SU-DHL-6 (cell line): ENCODE results near the gene SCN3B.

ENCODE experiments used
- CTCF ChIP-seq: fragments of 200-600 bp; sonication (generic); IDR thresholded peaks from one replicate; pipeline ENCODE4 v1.5.1; 2017; ENCODE audit warnings: antibody characterized with exemption, mild to moderate bottlenecking, low read length, moderate library complexity; ENCODE audit not compliant: insufficient read depth, poor library complexity, severe bottlenecking
- EZH2phosphoT487 ChIP-seq: fragments of 200-600 bp; sonication (generic), shearing (Covaris generic); conservative IDR thresholded peaks from 2 replicates; pipeline ENCODE4 v1.6.1; 2018; ENCODE audit warnings: mild to moderate bottlenecking, antibody characterized with exemption, low read length, moderate library complexity, mixed read lengths

- no peak for TF ChIP-seq CTCF
- no peak for TF ChIP-seq EZH2phosphoT487
Measured at GRCh38 chr11:123684601-123685000, 30.2 kb upstream of the SCN3B start.
